ENCODE measurements around the gene ARIH2.

DNA sequence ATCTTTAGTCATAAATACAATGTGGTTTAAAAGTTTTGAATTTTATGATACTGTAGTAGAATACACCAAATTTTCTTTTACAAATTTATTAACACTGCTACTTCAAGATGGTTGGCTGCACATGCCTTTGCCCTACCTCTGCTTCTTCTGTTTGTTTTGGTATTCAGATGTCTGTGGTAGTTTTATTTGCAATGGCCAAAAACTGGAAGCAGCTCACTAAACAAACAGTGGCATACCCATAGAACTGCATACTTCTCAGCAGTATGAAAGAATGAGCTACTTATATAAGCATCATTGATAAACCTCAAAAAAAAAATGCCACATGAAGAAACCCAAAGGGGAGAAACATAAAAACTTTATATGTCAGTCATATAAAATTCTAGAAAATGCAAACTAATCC is 19.5 kb downstream of the ARIH2 start:
- no peak for TF ChIP-seq POLR2AphosphoS5 (IDR thresholded peaks at IDR 0.05)
- TF ChIP-seq, protein P1, sequence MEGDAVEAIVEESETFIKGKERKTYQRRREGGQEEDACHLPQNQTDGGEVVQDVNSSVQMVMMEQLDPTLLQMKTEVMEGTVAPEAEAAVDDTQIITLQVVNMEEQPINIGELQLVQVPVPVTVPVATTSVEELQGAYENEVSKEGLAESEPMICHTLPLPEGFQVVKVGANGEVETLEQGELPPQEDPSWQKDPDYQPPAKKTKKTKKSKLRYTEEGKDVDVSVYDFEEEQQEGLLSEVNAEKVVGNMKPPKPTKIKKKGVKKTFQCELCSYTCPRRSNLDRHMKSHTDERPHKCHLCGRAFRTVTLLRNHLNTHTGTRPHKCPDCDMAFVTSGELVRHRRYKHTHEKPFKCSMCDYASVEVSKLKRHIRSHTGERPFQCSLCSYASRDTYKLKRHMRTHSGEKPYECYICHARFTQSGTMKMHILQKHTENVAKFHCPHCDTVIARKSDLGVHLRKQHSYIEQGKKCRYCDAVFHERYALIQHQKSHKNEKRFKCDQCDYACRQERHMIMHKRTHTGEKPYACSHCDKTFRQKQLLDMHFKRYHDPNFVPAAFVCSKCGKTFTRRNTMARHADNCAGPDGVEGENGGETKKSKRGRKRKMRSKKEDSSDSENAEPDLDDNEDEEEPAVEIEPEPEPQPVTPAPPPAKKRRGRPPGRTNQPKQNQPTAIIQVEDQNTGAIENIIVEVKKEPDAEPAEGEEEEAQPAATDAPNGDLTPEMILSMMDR (IDR thresholded peaks at IDR 0.05): no peak

Measured in breast epithelium (tissue), 3 donors.